ENCODE data around the gene TXNRD2.

The TXNRD2 gene

DNA sequence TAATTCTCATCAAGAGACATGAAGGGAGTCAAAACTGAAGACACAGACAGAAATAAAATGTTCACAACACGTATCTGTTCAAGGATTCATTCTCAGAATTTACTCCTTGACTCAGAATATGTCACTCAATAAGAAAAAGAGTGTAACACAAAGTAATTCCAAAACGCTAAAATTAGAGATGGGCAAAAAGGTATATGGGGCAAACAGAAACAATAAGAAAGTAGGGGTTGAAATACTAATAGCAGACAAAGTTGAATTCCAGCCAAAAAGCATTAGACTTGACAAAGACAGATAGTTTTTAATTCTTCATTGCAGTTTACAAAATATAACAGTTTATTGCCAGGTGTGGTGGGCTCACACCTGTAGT is 113.6 kb downstream of the TXNRD2 start:
- no peak for DNase-seq (ENCODE audit: low read depth in 2 of 2, low spot score in 1 of 2)

DNA sequence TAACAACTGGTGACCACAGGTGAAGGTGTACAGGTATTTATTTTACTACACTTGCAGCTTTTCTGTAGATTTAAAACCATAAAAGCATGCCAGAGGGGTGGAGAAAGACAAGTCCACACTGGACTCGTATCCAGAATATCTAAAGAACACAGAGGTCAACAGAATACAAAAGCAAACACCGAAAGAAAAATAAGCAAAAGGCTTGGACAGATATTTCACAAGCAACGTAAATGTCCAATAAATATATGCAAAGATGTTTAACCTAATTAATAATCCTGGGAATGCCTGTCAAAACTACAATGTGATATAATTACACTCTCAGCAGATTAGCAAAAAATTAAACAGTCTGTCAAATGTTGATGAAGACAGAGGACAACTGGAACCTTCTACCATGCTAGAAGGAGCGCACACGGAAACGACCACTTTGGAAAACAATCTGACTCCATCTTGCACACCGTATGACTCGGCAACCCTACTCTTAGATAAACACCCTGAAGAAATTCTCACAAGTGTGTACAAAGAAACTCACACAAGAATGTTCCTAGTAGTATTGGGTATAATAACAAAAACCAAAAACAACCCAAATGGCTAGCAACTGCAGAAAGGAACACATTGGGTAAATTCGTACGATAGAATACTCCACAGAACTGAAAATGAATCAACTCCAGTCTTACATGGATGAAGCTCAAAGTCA is 114.1 kb downstream of the TXNRD2 start:
- no peak for DNase-seq (ENCODE audit: low read depth in 2 of 2, low spot score in 1 of 2)

DNA sequence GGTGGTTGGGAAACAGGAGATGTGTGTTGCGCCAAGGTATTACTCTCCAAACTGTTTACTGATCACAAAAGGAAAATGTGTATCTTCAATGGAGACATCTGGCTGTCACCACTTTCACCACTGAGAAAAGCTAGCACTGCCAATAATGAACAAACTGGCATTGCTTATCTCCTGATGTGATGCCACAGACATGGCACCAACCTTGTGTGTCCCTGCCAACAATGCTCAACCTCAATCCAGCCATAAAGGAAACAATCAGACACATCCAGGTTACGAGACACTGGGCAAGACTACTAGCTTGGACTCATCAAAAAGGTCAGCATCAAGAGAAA is 115.0 kb downstream of the TXNRD2 start:
- no peak for DNase-seq (ENCODE audit: low read depth in 2 of 2, low spot score in 1 of 2)

DNA sequence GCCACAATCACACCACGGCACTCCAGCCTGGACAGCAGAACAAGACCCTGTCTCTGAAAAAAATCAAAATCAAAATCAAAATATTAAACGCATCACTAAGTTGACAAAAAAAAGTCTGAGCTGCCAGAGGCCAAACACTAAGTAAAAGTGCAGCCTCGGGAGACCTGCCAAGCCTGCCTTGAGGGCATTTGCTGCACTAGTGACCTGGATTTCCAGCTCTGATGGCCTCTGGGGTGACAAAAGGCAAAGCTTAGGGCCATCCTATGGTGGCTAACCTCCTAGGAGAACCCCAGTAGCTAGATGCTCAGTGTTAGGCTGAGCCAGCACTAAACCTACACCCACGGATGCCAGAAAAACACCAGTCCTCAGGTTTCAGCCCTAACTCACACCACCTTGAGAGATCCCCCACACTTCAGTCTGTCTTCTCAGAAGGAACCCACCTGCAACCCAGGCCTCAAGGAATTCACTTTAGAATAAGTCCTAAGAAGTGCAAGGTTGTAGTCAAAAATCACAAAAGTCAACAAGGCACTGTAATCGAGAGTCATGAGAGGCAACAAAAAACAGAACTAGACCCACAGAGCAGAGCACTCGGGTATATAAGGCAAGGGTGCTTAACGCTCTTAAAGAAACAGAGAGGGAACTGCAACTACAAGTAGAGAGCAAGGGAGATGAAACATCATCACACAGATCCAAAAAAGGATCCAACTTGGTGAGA is 115.6 kb downstream of the TXNRD2 start:
- DNase-seq (ENCODE audit: low read depth in 2 of 2, low spot score in 1 of 2), result no peak

All from stimulated activated CD8-positive, alpha-beta memory T cell treated with anti-CD3 and anti-CD28 coated beads, Interleukin-4, amount 100 ng/mL, for 4 hours (primary cell).